ENCODE measurements around the gene ANKRD65. TPM values are rescaled to one million over a fixed set of nuclear protein-coding genes. Genes with fewer than 3 reads are reported as not detected.
A peak's percentile ranks its signal among the peaks of the same experiment; 100 is the strongest.

ANKRD65 gene
- total RNA-seq, 3 donors from 2014 or later = 0.81 to 11.3 (median 1.9) TPM

GRCh38 chr1:1440262-1441001 is 19.4 kb upstream of the ANKRD65 start:
- intact Hi-C loops (cut with DNase I, micrococcal nuclease) = no loop called here
- no peaks in the 10 kb centered on the region for H3K9me3 ChIP-seq
- DNase-seq (no peak), ATAC-seq (no peak)
- peaks cover 26% of the 10 kb centered on the region for H3K4me1 ChIP-seq (ENCODE audit: low read depth)
- TF ChIP-seq, protein P1, sequence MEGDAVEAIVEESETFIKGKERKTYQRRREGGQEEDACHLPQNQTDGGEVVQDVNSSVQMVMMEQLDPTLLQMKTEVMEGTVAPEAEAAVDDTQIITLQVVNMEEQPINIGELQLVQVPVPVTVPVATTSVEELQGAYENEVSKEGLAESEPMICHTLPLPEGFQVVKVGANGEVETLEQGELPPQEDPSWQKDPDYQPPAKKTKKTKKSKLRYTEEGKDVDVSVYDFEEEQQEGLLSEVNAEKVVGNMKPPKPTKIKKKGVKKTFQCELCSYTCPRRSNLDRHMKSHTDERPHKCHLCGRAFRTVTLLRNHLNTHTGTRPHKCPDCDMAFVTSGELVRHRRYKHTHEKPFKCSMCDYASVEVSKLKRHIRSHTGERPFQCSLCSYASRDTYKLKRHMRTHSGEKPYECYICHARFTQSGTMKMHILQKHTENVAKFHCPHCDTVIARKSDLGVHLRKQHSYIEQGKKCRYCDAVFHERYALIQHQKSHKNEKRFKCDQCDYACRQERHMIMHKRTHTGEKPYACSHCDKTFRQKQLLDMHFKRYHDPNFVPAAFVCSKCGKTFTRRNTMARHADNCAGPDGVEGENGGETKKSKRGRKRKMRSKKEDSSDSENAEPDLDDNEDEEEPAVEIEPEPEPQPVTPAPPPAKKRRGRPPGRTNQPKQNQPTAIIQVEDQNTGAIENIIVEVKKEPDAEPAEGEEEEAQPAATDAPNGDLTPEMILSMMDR (IDR thresholded peaks at IDR 0.05) = no peak
- no peak overlapping the region for H3K4me3 ChIP-seq
- H3K36me3 ChIP-seq (ENCODE audit: low read depth) = no peaks in the 10 kb centered on the region

DNA sequence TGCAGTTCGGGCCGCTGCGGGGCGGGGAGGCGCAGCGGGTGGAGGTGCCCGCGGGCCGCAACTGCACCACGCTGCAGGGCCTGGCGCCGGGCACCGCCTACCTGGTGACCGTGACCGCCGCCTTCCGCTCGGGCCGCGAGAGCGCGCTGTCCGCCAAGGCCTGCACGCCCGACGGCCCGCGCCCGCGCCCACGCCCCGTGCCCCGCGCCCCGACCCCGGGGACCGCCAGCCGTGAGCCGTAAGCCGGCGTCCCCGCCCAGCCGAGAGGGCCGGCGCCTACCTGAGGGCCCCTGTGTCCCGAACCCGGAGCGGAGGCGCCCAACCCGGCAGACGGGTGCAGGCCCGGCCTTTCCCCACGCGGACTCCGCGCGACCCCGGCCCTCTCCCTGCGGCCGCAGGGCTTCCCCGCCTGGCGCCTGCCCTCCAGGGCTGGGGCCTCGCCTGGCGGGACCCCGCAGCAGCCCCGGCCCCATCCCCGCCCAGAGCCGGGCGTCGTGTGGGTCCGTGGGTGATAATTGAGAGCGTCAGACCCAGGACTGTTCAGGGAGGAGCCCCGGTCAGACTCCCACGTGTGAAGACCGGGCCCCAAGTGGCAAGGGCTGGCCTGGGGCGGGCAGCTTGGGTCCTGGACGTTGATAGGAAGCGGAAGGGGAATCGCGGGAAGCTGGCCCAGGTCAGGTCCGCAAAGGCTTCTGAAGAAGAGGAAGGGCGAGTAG is 18.6 kb upstream of the ANKRD65 start:
- peaks cover 33% of the 10 kb centered on the region for H3K4me1 ChIP-seq (ENCODE audit: low read depth)
- TF ChIP-seq, protein P1 (IDR thresholded peaks at IDR 0.05) = no peak
- intact Hi-C loops (cut with DNase I, micrococcal nuclease) = no loop called here
- H3K9me3 ChIP-seq = no peaks in the 10 kb centered on the region
- H3K4me3 ChIP-seq = no peak overlapping the region
- H3K36me3 ChIP-seq (ENCODE audit: low read depth) = no peaks in the 10 kb centered on the region
- ATAC-seq = no peak
- no peak for DNase-seq

DNA sequence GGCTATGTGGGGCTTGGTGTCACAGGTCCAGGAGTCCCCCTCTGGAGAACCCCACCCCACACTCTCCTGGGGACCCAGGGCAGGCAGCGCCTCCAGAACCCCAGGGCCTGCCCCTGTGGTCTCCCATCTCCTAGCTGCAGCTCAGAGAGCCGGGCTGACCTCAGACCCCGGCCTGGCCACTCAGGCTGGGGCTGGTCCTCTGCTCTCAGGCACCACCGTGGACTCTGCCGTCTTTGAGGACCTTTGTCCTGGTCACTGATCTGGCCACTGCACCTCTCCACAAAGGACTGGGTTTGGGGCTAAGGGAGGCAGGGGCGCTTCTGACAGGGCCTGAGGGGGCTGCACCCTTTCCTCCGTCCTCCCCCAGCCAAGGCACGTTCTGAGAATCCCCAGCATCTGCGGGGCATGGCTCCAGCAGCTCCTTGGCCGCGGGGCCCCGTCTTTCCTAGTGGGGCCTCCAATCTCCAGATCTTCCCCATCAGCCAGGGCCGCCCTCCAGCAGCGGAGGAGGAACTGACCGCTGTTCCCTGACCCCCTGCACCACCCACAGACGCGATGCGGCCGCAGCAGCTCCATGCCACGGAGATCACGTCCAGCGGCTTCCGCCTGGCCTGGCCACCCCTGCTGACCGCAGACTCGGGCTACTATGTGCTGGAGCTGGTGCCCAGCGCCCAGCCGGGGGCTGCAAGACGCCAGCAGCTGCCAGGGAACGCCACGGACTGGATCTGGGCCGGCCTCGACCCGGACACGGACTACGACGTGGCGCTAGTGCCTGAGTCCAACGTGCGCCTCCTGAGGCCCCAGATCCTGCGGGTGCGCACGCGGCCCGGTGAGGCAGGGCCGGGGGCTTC is 17.7 kb upstream of the ANKRD65 start:
- TF ChIP-seq, protein P1 (IDR thresholded peaks at IDR 0.05) = no peak
- no peaks in the 10 kb centered on the region for H3K9me3 ChIP-seq
- DNase-seq = no peak
- no peaks in the 10 kb centered on the region for H3K36me3 ChIP-seq (ENCODE audit: low read depth)
- intact Hi-C loops (cut with DNase I, micrococcal nuclease) = no loop called here
- H3K4me3 ChIP-seq = no peak overlapping the region
- H3K4me1 ChIP-seq (ENCODE audit: low read depth) = peaks cover 42% of the 10 kb centered on the region
- ATAC-seq = no peak

DNA sequence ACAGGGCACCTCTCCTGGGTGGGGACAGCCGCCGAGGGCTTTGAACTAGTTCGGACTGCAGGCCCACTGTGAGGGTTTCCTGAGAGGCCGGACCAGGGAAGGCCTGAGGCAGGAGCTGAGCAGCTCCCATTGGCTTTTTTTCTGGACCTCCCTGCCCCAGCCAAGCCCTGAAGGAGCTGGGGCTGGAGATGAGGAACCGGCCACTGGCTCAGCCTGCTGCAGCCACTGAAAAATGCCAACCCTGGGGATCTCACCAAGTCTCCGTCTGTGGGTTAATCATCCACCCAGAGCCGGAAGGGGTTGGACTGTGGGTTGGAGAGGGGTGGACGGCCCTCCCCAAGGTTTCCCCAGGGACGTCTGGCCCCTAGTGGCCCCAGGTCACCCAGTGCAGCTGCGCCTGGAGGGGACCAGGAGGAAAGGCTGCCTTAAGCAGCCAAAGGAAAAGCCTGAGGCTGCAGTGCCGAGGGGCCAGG is 16.9 kb upstream of the ANKRD65 start:
- Histone ChIP-seq H3K4me1 (ENCODE audit: low read depth) (peaks cover 49% of the 10 kb centered on the region), H3K36me3 (ENCODE audit: low read depth) (no peaks in the 10 kb centered on the region), H3K4me3 (no peak overlapping the region), H3K9me3 (no peaks in the 10 kb centered on the region)
- DNase-seq (peak; percentile 75 to 80 (median 78)), ATAC-seq (peak; percentile 59)
- TF ChIP-seq, protein P1 (IDR thresholded peaks at IDR 0.05) = no peak
- intact Hi-C loops (cut with DNase I, micrococcal nuclease) = no loop called here

GRCh38 chr1:1437033-1437903 is 16.2 kb upstream of the ANKRD65 start:
- no peak overlapping the region for H3K4me3 ChIP-seq
- peaks cover 56% of the 10 kb centered on the region for H3K4me1 ChIP-seq (ENCODE audit: low read depth)
- ATAC-seq (no peak), DNase-seq (no peak)
- intact Hi-C loops (cut with DNase I, micrococcal nuclease) = no loop called here
- no peaks in the 10 kb centered on the region for H3K9me3 ChIP-seq
- TF ChIP-seq, protein P1 (IDR thresholded peaks at IDR 0.05) = no peak
- H3K36me3 ChIP-seq (ENCODE audit: low read depth) = no peaks in the 10 kb centered on the region
